ENCODE data around the gene COMMD6.

The COMMD6 gene

GRCh38 chr13:75489502-75490263 is 48.0 kb downstream of the COMMD6 start:
- ChIA-PET CTCF (interaction anchor here (0.6 kb wide), 3 partner anchors 15 to 1649 kb away, joined by 3 to 4 read pairs (median 3); no protein-coding TSS in a partner anchor), POLR2A (ENCODE audit: low non-redundant PET) (no interaction called here)
- no peak overlapping the region for H3K27ac ChIP-seq
- TF ChIP-seq, protein P1, sequence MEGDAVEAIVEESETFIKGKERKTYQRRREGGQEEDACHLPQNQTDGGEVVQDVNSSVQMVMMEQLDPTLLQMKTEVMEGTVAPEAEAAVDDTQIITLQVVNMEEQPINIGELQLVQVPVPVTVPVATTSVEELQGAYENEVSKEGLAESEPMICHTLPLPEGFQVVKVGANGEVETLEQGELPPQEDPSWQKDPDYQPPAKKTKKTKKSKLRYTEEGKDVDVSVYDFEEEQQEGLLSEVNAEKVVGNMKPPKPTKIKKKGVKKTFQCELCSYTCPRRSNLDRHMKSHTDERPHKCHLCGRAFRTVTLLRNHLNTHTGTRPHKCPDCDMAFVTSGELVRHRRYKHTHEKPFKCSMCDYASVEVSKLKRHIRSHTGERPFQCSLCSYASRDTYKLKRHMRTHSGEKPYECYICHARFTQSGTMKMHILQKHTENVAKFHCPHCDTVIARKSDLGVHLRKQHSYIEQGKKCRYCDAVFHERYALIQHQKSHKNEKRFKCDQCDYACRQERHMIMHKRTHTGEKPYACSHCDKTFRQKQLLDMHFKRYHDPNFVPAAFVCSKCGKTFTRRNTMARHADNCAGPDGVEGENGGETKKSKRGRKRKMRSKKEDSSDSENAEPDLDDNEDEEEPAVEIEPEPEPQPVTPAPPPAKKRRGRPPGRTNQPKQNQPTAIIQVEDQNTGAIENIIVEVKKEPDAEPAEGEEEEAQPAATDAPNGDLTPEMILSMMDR (conservative IDR thresholded peaks at IDR 0.05; ENCODE audit: low read depth), result no peak
- DNase-seq (ENCODE audit: low spot score), result peak; percentile 13

DNA sequence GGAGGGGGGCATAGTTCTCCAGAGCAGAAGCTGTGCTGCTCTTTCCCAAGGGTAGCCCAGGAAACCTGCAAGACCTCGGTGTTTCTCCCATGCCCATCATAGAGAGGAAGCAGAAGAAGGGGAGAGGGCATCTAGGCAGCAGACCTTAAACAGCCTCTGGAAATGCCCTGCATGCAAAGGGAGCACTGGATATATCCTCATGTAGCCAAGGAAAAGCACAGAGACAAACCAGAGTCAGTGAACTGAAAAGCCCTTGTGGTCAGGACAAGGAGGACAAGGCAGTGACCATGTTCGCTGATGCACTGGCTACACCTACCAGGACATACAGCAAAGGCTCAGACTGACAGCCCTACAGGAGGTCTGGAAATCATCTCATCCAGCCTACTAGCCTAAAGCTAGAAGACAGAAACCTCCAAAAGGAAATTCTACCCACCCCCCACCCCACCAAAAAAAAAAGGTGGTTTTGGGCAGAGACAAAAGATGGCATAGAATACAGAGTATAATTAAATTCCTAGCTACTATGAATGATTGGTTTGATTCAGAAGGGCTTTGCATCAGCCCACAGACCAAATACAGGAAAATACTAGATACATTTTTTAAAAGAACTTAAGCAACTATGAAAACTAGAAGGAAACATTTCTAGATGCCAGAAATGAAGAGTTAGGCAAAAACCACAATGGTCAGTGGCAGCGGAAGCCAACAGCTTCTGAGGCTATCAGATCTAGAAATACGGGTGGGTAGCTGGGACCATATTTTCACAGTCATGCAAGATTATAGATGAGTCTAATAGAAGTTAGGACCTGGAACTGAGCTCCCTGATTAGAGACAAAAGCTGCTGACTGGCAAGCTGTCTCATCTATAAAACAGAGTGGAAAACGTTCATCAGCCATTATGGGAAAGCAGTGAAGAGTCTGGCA is 51.2 kb downstream of the COMMD6 start:
- DNase-seq (ENCODE audit: low spot score), result no peak
- TF ChIP-seq, protein P1 (conservative IDR thresholded peaks at IDR 0.05; ENCODE audit: low read depth), result no peak
- ChIA-PET CTCF (interaction anchor here (1.4 kb wide), 1 partner anchor 114 kb away, joined by 5 read pairs; no protein-coding TSS in a partner anchor), POLR2A (ENCODE audit: low non-redundant PET) (no interaction called here)
- H3K27ac ChIP-seq, result no peak overlapping the region

GRCh38 chr13:75485286-75486062 is 52.2 kb downstream of the COMMD6 start:
- DNase-seq (ENCODE audit: low spot score), result no peak
- POLR2A ChIA-PET (ENCODE audit: low non-redundant PET), result no interaction called here
- TF ChIP-seq, protein P1 (conservative IDR thresholded peaks at IDR 0.05; ENCODE audit: low read depth), result no peak

DNA sequence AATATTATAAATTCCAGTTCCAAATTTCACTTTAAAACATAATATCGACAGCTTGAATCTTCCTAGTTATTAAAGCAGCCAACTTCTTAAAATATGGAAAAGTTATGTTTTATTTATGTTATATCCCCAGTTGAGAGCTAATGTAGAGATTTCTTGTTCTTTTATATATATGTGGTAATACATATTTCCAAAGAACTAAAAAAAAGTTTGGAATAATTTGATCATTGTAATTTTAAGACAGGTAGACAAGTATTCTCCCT is 54.9 kb downstream of the COMMD6 start:
- peak overlapping the region; percentile 89 for H3K27ac ChIP-seq
- CTCF ChIA-PET, result interaction anchor here (0.5 to 1.6 kb wide), 19 partner anchors 10 to 659 kb away, joined by 3 to 13 read pairs (median 4); no protein-coding TSS in a partner anchor
- no peak for DNase-seq (ENCODE audit: low spot score)
- POLR2A ChIA-PET (ENCODE audit: low non-redundant PET), result no interaction called here
- TF ChIP-seq, protein P1 (conservative IDR thresholded peaks at IDR 0.05; ENCODE audit: low read depth), result peak; percentile 44

More at GRCh38 chr13:75485286-75486062, 52.2 kb downstream of the COMMD6 start:
- H3K27ac ChIP-seq, result no peak overlapping the region
- CTCF ChIA-PET, result interaction anchor here (0.7 kb wide), 2 partner anchors 28 to 113 kb away, joined by 3 read pairs; no protein-coding TSS in a partner anchor

DNA sequence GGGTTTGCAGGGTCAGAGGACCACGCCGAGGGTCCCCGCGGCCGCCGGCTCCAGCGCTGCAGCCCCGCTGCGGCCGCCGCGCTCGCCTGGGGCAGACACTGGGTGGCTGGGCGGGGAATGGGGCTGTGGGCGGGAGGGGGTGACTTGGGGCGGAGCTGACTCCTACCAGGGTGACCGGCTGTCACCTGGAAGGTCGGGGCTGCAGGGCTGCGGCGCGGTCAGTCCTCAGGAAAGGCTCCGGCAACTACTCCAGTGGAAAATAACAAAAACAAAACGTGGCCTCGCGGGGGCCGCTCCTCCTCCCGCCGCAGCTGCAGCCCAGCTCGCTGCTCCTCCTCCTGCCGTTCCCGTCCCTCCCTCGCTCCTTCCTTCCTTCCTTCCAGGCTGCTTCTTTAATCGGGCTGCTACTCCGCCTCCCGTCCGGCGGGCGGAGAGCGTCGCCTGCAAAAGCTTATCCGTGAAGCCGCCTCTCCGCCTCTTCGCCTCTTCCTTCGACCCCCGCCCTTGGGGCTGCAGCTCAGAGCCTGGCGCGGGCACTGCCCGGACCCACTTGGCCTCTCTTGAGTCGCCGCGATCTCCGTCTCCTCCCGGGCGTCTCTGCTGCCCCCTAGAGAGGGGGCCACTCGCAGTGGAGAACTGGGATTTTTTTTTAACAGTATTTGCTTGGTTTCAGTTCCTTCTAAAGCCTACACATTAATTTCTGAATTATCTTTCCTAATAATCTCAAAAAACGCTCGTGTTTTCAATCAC is 55.4 kb downstream of the COMMD6 start, which contains the start of gene TBC1D4:
TBC1D4 (minus strand) TSS at position 100 of the 750 bp plus-strand sequence. CDS start 402 bp downstream, outside the sequence.
- peak; percentile 68 for DNase-seq (ENCODE audit: low spot score)
- CTCF ChIA-PET, result interaction anchor here (0.5 to 1.6 kb wide), 29 partner anchors 8 to 1828 kb away, joined by 3 to 13 read pairs (median 4); no protein-coding TSS in a partner anchor
- POLR2A ChIA-PET (ENCODE audit: low non-redundant PET), result interaction anchor here (0.6 kb wide), 2 partner anchors 31 to 118 kb away, joined by 3 read pairs; no protein-coding TSS in a partner anchor
- TF ChIP-seq, protein P1 (conservative IDR thresholded peaks at IDR 0.05; ENCODE audit: low read depth), result peak; percentile 94
- peak within 1 kb of the TSS; percentile 89 for H3K27ac ChIP-seq
